GM21515 (cell line): ENCODE results near the gene SIGLEC12.
"Not testable (repeated sequence)": the region's sequence is repeated elsewhere in the genome, so short reads cannot be mapped to it uniquely, and the experiment has no call there.

ENCODE experiments used
- ATAC-seq: cut with Tn5 transposase; IDR thresholded peaks from one replicate; pipeline ENCODE4 v1.9.1; 2021; ENCODE audit not compliant: unreplicated experiment

Gene SIGLEC12

GRCh38 chr19:51524666-51525264 is 23.2 kb upstream of the SIGLEC12 start:
- ATAC-seq = no peak

GRCh38 chr19:51521781-51522180 is 20.2 kb upstream of the SIGLEC12 start:
- no peak for ATAC-seq

- ATAC-seq = no peak
These were observed 19.8 kb upstream of the SIGLEC12 start for GRCh38 chr19:51521357-51521756.

- no peak for ATAC-seq
These were observed 19.1 kb upstream of the SIGLEC12 start for GRCh38 chr19:51520728-51521127.

- no peak for ATAC-seq
These were observed 13.4 kb upstream of the SIGLEC12 start for GRCh38 chr19:51514866-51515481.

- ATAC-seq = no peak
These were observed 12.4 kb upstream of the SIGLEC12 start for GRCh38 chr19:51513968-51514367.

GRCh38 chr19:51511353-51511752 is 9.8 kb upstream of the SIGLEC12 start:
- ATAC-seq = no peak

- no peak for ATAC-seq
These were observed 8.4 kb upstream of the SIGLEC12 start for GRCh38 chr19:51509823-51510660.

- no peak for ATAC-seq
These were observed 6.6 kb upstream of the SIGLEC12 start for GRCh38 chr19:51508059-51508733.

GRCh38 chr19:51507640-51508058 is 6.0 kb upstream of the SIGLEC12 start:
- no peak for ATAC-seq

- ATAC-seq = no peak
These were observed 5.6 kb upstream of the SIGLEC12 start for GRCh38 chr19:51507192-51507591.

GRCh38 chr19:51505904-51506303 is 4.3 kb upstream of the SIGLEC12 start:
- ATAC-seq = no peak

- no peak for ATAC-seq
These were observed 2.3 kb upstream of the SIGLEC12 start for GRCh38 chr19:51503896-51504295.

GRCh38 chr19:51503286-51503817 is 1.8 kb upstream of the SIGLEC12 start:
- ATAC-seq = no peak

GRCh38 chr19:51500931-51501330 is 669 bp downstream of the SIGLEC12 start:
- ATAC-seq = not testable (repeated sequence)

GRCh38 chr19:51497666-51498065 is 3.9 kb downstream of the SIGLEC12 start:
- no peak for ATAC-seq

GRCh38 chr19:51493776-51494175 is 7.8 kb downstream of the SIGLEC12 start:
- no peak for ATAC-seq

- no peak for ATAC-seq
These were observed 10.0 kb downstream of the SIGLEC12 start for GRCh38 chr19:51491586-51491985.

- ATAC-seq = no peak
These were observed 10.9 kb downstream of the SIGLEC12 start for GRCh38 chr19:51490676-51491075.

- ATAC-seq = no peak
These were observed 12.5 kb downstream of the SIGLEC12 start for GRCh38 chr19:51489113-51489512.

- ATAC-seq = no peak
These were observed 13.1 kb downstream of the SIGLEC12 start for GRCh38 chr19:51488491-51488890.
